Mucosa of gallbladder (tissue), 1 donor: Measurements from ENCODE around the gene GALR3. TPM values are rescaled to one million over a fixed set of nuclear protein-coding genes. Genes with fewer than 3 reads are reported as not detected.

ENCODE experiments used
- DNase-seq: peaks from one replicate; pipeline ENCODE4 v3.0.0-alpha.2; 2020; ENCODE audit warnings: low spot score
- total RNA-seq: library from RNA; stranded (reverse); gene quantifications from one replicate; pipeline ENCODE4 v1.2.1, GENCODE V29; 2021
- donor health status: DM: no; HTN: no; CAD: no.

Gene GALR3
- total RNA-seq, 1 donor from 2014 or later: 0.29 TPM

- DNase-seq: no peak
Measured at GRCh38 chr22:37865510-37865909, 42.3 kb downstream of the GALR3 start.

GRCh38 chr22:37870273-37870672 lies 47.1 kb downstream of the GALR3 start:
- no peak for DNase-seq

Other genes starting within 250 kb of the GALR3 start
- gene LGALS2, start 243.3 kb upstream of the GALR3 start, total RNA-seq: 776 TPM
- gene GGA1, start 214.5 kb upstream of the GALR3 start, total RNA-seq: 81.5 TPM
- 13.6 TPM for gene SH3BP1, start 183.7 kb upstream of the GALR3 start, total RNA-seq
- gene PDXP, start 164.7 kb upstream of the GALR3 start, total RNA-seq: 12.1 TPM
- 587 TPM for gene LGALS1, start 147.7 kb upstream of the GALR3 start, total RNA-seq
- gene NOL12, start 137.0 kb upstream of the GALR3 start, total RNA-seq: 27.1 TPM
- gene TRIOBP, start 126.3 kb upstream of the GALR3 start, total RNA-seq: 119 TPM
- 22.3 TPM for gene GCAT, start 15.4 kb upstream of the GALR3 start, total RNA-seq
- 34.2 TPM for gene ANKRD54, start 21.0 kb downstream of the GALR3 start, total RNA-seq
- 383 TPM for gene EIF3L, start 26.0 kb downstream of the GALR3 start, total RNA-seq
- 55.1 TPM for gene MICALL1, start 82.9 kb downstream of the GALR3 start, total RNA-seq
- not detected for gene C22orf23, start 130.2 kb downstream of the GALR3 start, total RNA-seq
- 80.7 TPM for gene POLR2F, start 130.3 kb downstream of the GALR3 start, total RNA-seq
- gene SOX10, start 161.2 kb downstream of the GALR3 start, total RNA-seq: 5.1 TPM
- 49.0 TPM for gene PICK1, start 234.0 kb downstream of the GALR3 start, total RNA-seq